ENCODE measurements around the gene RETN. TPM values are rescaled to one million over a fixed set of nuclear protein-coding genes. Genes with fewer than 3 reads are reported as not detected.

The RETN gene
- total and polyA plus RNA-seq, 2 of the 8 experiments (the other 6 are each of a cell fraction or from before 2014, with no cell fraction given): not detected

DNA sequence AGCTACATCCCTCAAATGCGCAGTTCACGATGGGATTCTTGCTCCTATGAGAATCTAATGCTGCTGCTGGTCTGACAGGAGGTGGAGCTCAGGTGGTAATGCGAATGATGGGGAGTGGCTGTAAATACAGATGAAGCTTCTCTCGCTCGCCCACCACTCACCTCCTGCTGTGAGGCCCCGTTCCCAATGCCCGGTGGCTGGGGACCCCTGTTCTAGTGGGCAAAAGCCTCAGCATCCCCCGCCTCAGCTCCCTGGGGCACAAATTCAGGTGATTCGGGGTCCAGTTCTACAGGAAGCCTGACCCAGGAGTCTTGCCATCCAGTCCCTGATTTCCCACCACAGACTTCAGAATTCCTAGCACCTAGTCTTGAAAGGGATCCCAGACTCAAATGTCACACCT is 3.7 kb downstream of the RETN start:
- Histone ChIP-seq H3K4me2 (ENCODE audit: insufficient read depth in 1 of 2, low read depth in 2 of 2, low read length in 2 of 2) (no peak overlapping the region), H3K23ac (ENCODE audit: insufficient read length) (no peak overlapping the region), H3K4me1 (replicated peaks in 1 of 4; ENCODE audit: control insufficient read depth in 3 of 4, insufficient read depth in 4 of 4, low read length in 3 of 4) (peaks cover 0 to 3% (median 1%) of the 10 kb centered on the region in 4 experiments; a peak in 1 of 7 replicates), H3K9ac (replicated peaks in 1 of 4; ENCODE audit: extremely low read depth in 1 of 4, low read depth in 3 of 4, low read length in 3 of 4) (no peak overlapping the region), H2BK15ac (ENCODE audit: low read length) (no peak overlapping the region), H4K91ac (replicated peaks; ENCODE audit: insufficient read length, low read length) (no peak overlapping the region), H2BK120ac (replicated peaks; ENCODE audit: low read depth, low read length) (no peak overlapping the region), H3K14ac (ENCODE audit: insufficient read length) (no peak overlapping the region), H3K4me3 (ENCODE audit: extremely low read depth in 1 of 4, insufficient read depth in 2 of 4, low read depth in 3 of 4, low read length in 4 of 4) (no peak overlapping the region), H4K20me1 (replicated peaks in 1 of 2; ENCODE audit: control insufficient read depth in 1 of 2, insufficient read depth in 2 of 2, low read length in 2 of 2) (no peaks in the 10 kb centered on the region), H3K79me2 (ENCODE audit: control insufficient read depth in 1 of 2, insufficient read depth in 2 of 2, low read length in 2 of 2) (no peaks in the 10 kb centered on the region), H3K27ac (ENCODE audit: low read depth, low read length) (no peak overlapping the region), H2BK5ac (ENCODE audit: low read depth, low read length) (no peak overlapping the region), H2AFZ (ENCODE audit: low read length) (no peak overlapping the region), H3K23me2 (ENCODE audit: low read depth, low read length) (peaks cover 2% of the 10 kb centered on the region; the same call in 1 of the 2 replicates), H3K36me3 (ENCODE audit: control insufficient read depth in 2 of 4, insufficient read depth in 4 of 4, low read length in 3 of 4) (no peaks in the 10 kb centered on the region), H2BK12ac (ENCODE audit: low read depth, low read length) (no peak overlapping the region), H2AK5ac (ENCODE audit: low read depth, low read length) (no peak overlapping the region), H2BK20ac (ENCODE audit: low read length) (no peak overlapping the region), H3K56ac (replicated peaks; ENCODE audit: insufficient read length, low read depth, low read length) (no peak overlapping the region), H3K4ac (replicated peaks; ENCODE audit: insufficient read length, low read depth, low read length) (no peak overlapping the region), H3K27me3 (replicated peaks in 1 of 4; ENCODE audit: control insufficient read depth in 3 of 4, extremely low read depth in 1 of 4, insufficient read depth in 3 of 4, low read length in 3 of 4) (peaks cover 0 to 23% (median 15%) of the 10 kb centered on the region in 4 experiments; a peak in 4 of 7 replicates), H4K8ac (ENCODE audit: extremely low read depth, insufficient read depth, low read length) (no peak overlapping the region), H3K79me1 (ENCODE audit: low read depth, low read length) (no peaks in the 10 kb centered on the region), H4K5ac (ENCODE audit: insufficient read length, low read depth, low read length) (no peak overlapping the region), H3K18ac (ENCODE audit: extremely low read depth, low read length) (no peak overlapping the region), H3K9me3 (ENCODE audit: insufficient read depth in 2 of 2, low read depth in 1 of 2, low read length in 1 of 2) (no peaks in the 10 kb centered on the region)
- ChIA-PET POLR2A (ENCODE audit: partially characterized antibody) (no interaction called here), CTCF (ENCODE audit: partially characterized antibody) (interaction anchor here (0.8 to 4.7 kb wide), 3 partner anchors 8 to 103 kb away, joined by 3 to 32 read pairs (median 3); partner anchors contain the start of gene TRAPPC5)
- DNase-seq (ENCODE audit: low read depth in 1 of 2, low spot score in 2 of 2) (no peak), FAIRE-seq (no peak)
- 79% methylated on average over 9 of the region's 9 CpGs; no CpG with 5 or more reads in 1 of the 2 experiments for WGBS, 2 experiments (ENCODE audit: extremely low coverage in 1 of 2, insufficient coverage in 1 of 2, insufficient read length in 1 of 2, insufficient replicate concordance in 2 of 2, low coverage in 1 of 2, low lambda C conversion rate in 2 of 2, missing lambda C conversion rate in 1 of 2)
- TF ChIP-seq, protein P1, sequence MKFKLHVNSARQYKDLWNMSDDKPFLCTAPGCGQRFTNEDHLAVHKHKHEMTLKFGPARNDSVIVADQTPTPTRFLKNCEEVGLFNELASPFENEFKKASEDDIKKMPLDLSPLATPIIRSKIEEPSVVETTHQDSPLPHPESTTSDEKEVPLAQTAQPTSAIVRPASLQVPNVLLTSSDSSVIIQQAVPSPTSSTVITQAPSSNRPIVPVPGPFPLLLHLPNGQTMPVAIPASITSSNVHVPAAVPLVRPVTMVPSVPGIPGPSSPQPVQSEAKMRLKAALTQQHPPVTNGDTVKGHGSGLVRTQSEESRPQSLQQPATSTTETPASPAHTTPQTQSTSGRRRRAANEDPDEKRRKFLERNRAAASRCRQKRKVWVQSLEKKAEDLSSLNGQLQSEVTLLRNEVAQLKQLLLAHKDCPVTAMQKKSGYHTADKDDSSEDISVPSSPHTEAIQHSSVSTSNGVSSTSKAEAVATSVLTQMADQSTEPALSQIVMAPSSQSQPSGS (IDR thresholded peaks at IDR 0.05; ENCODE audit: low read length): no peak
- TF ChIP-seq SP4 (IDR thresholded peaks at IDR 0.05; ENCODE audit: low read length) (no peak), BACH1 (IDR thresholded peaks at IDR 0.05; ENCODE audit: low read length) (no peak), TEAD4 (IDR thresholded peaks at IDR 0.05; ENCODE audit: low read depth, low read length) (no peak), EGR1 (IDR thresholded peaks at IDR 0.05; ENCODE audit: borderline replicate concordance, low read depth, low read length) (no peak), BRCA1 (IDR thresholded peaks at IDR 0.05; ENCODE audit: low read depth, low read length) (no peak), GABPA (IDR thresholded peaks at IDR 0.05; ENCODE audit: borderline replicate concordance, insufficient read depth, low read length) (no peak), SIRT6 (IDR thresholded peaks at IDR 0.05; ENCODE audit: low read length) (no peak), CEBPB (IDR thresholded peaks at IDR 0.05; ENCODE audit: low read depth, low read length) (no peak), ASH2L (IDR thresholded peaks at IDR 0.05; ENCODE audit: low read length) (no peak), GTF2F1 (IDR thresholded peaks at IDR 0.05; ENCODE audit: borderline replicate concordance, low read depth, low read length) (no peak), HDAC6 (IDR thresholded peaks at IDR 0.05; ENCODE audit: low read depth, low read length) (no peak), SUZ12 (IDR thresholded peaks at IDR 0.05; ENCODE audit: low read length) (no peak), NRF1 (IDR thresholded peaks at IDR 0.05; ENCODE audit: low read depth, low read length) (no peak), POU5F1 (IDR thresholded peaks at IDR 0.05; ENCODE audit: low read depth, low read length) (no peak)

Measured in H1 (cell line).